H1 (cell line): Measurements from ENCODE around the gene PHF13. TPM values are rescaled to one million over a fixed set of nuclear protein-coding genes. Genes with fewer than 3 reads are reported as not detected.

Experiments
- ATF2 ChIP-seq: IDR thresholded peaks from 2 replicates; pipeline ENCODE4 v1.6.1; 2012; ENCODE audit warnings: low read length, inconsistent platforms
- CHD7 ChIP-seq: fragments of 300-600 bp; sonication (generic); IDR thresholded peaks from 2 replicates; pipeline ENCODE4 v1.7.1; 2012; ENCODE audit warnings: low read length, moderate library complexity, mild to moderate bottlenecking, inconsistent platforms; ENCODE audit not compliant: insufficient replicate concordance
- RFX5 ChIP-seq: IDR thresholded peaks from 2 replicates; pipeline ENCODE4 v1.6.1; 2011; ENCODE audit warnings: low read depth, low read length, improper control_type of control experiment, borderline replicate concordance
- polyA plus RNA-seq, 7 experiments: library from polyadenylated mRNA; depleted of rRNA in 3 of 7; stranded (reverse) in 5 of 7; unstranded in 2 of 7; fragments of >200 nt in 5 of 7; fragments of 200-250 nt in 2 of 7; gene quantifications; 1 replicate in 5 of 7; 2 replicates in 1 of 7; 4 replicates in 1 of 7; pipeline versions ENCODE4 v1.2.1 to v1.2.3, GENCODE V29; 2011 to 2013; ENCODE audit warnings: missing spikeins in 2 of 7, mixed read lengths in 2 of 7
- total RNA-seq: library from RNA; stranded (reverse); fragmentation: NEBNext Ultra II Directional; extraction: Animal tissue kit (Norgen Biotek cat#: 25700); gene quantifications from 2 replicates; pipeline ENCODE4 v1.2.1, GENCODE V29; 2021

Gene PHF13
- total and polyA plus RNA-seq, 2 of the 8 experiments (the other 6 are each of a cell fraction or from before 2014, with no cell fraction given), result 11.7 to 39.6 TPM

GRCh38 chr1:6594977-6595740 is 18.4 kb upstream of the PHF13 start (continued):
- TF ChIP-seq CHD7 (no peak), ATF2 (no peak), RFX5 (no peak)
